ENCODE measurements around the gene LMOD1.

The LMOD1 gene

GRCh38 chr1:201946224-201946908, at the start of gene LMOD1:
Gene LMOD1, minus strand, starts transcription at chr1:201946548. Its CDS starts 208 bp downstream, at chr1:201946340.
- Mint-ChIP-seq H3K4me1 (peaks cover 49% of the 10 kb centered on the region), H3K4me3 (peak within 1 kb of the TSS; percentile 73 to 81 (median 79)), H3K36me3 (ENCODE audit: low read depth) (no peaks in the 10 kb centered on the region), H3K27ac (peak within 1 kb of the TSS; percentile 73 to 85 (median 83)), H3K9me3 (no peaks in the 10 kb centered on the region), H3K27me3 (ENCODE audit: low read depth) (peaks cover 19% of the 10 kb centered on the region)
- no peak for TF ChIP-seq CTCF (IDR thresholded peaks at IDR 0.05; ENCODE audit: unreplicated experiment in 3 of 3)

- Mint-ChIP-seq H3K4me1 (peaks cover 6% of the 10 kb centered on the region), H3K4me3 (no peak overlapping the region), H3K27me3 (ENCODE audit: low read depth) (no peaks in the 10 kb centered on the region), H3K36me3 (ENCODE audit: low read depth) (peaks cover 59% of the 10 kb centered on the region), H3K9me3 (no peaks in the 10 kb centered on the region), H3K27ac (no peak overlapping the region)
- TF ChIP-seq CTCF (IDR thresholded peaks at IDR 0.05; ENCODE audit: unreplicated experiment in 3 of 3), result no peak
Observed at GRCh38 chr1:201990427-201990826, 44.1 kb upstream of the LMOD1 start.

DNA sequence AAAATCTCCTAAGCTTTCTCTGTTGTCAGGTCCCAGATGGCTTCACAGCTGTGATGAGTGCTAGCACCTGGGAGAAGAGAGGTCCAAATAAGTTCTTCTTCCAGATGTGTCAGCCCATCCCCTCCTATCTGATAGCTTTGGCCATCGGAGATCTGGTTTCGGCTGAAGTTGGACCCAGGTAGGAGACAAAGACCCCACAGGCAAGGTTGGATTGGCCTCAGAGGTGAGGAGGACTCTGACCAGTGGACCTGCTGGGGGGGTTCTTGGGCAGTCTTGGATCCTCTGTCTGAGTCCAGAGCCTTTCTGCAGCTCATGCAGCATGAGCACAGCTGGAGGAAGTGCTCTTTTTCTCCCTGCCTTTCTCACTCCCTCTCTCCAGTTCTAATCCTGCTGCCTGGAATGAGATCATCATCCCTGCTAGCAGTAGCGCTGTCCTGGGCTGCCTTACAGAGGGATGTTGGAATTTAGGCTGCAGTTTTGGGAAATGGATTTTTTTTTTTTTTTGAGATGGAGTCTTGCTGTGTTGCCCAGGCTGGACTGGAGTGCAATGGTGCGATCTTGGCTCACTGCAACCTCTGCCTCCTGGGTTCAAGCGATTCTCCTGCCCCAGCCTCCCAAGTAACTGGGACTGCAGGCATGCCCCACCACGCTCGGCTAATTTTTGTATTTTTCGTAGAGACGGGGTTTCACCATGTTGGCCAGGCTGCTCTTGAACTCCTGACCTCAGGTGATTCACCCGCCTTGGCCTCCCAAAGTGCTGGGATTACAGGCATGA, 43.2 kb upstream of the LMOD1 start:
- peaks cover 54% of the 10 kb centered on the region for H3K36me3 Mint-ChIP-seq (ENCODE audit: low read depth)
- H3K4me1 Mint-ChIP-seq, result peaks cover 7% of the 10 kb centered on the region

DNA sequence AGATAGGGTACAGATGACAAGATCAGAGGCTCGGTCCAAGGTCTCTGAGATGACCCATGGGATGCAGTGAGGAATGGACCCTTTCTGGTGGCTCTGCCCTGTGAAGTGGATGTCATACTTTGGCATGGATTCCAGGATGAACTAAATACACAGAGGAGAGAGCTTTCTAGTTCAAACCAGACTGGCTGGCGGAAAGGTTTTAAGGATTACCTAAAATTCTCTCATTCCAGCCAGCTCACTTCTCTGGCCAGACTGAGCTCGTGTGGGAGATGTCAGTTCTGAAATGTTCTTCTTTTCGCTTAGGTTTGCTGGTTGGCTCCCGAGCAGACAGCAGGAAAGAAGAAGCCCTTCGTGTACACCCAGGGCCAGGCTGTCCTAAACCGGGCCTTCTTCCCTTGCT, 42.3 kb upstream of the LMOD1 start:
- Mint-ChIP-seq H3K4me1 (peaks cover 13% of the 10 kb centered on the region), H3K27me3 (ENCODE audit: low read depth) (no peaks in the 10 kb centered on the region), H3K4me3 (no peak overlapping the region), H3K27ac (no peak overlapping the region), H3K36me3 (ENCODE audit: low read depth) (peaks cover 45% of the 10 kb centered on the region), H3K9me3 (no peaks in the 10 kb centered on the region)
- no peak for TF ChIP-seq CTCF (IDR thresholded peaks at IDR 0.05; ENCODE audit: unreplicated experiment in 3 of 3)

More for the DNA sequence above, 43.2 kb upstream of the LMOD1 start:
- Mint-ChIP-seq H3K27me3 (ENCODE audit: low read depth) (no peaks in the 10 kb centered on the region), H3K4me3 (no peak overlapping the region), H3K9me3 (no peaks in the 10 kb centered on the region), H3K27ac (no peak overlapping the region)
- TF ChIP-seq CTCF (IDR thresholded peaks at IDR 0.05; ENCODE audit: unreplicated experiment in 3 of 3), result no peak

DNA sequence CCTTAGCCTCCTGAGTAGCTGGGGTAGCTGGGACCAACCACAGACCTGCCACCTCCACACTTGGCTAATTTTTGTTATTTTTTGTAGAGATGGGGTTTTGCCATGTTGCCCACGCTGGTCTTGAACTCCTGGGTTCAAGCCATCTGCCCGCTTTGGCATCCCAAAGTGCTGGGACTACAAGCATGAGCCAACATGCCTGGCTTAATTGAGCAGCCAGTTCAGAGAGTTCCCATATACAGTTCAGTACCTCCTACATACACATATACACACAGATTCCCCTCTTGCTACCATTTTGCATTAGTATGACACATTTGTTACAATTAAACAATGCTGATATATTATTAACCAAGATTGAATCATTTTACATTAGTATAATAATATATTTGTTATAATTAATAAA, 39.0 kb upstream of the LMOD1 start:
- no peak overlapping the region for H3K27ac Mint-ChIP-seq
- peak overlapping the region; percentile 51 to 59 (median 54) for H3K4me3 Mint-ChIP-seq
- TF ChIP-seq CTCF (IDR thresholded peaks at IDR 0.05; ENCODE audit: unreplicated experiment in 3 of 3), result no peak
- H3K4me1 Mint-ChIP-seq, result peaks cover 13% of the 10 kb centered on the region
- no peaks in the 10 kb centered on the region for H3K9me3 Mint-ChIP-seq
- H3K27me3 Mint-ChIP-seq (ENCODE audit: low read depth), result no peaks in the 10 kb centered on the region
- H3K36me3 Mint-ChIP-seq (ENCODE audit: low read depth), result peaks cover 18% of the 10 kb centered on the region
